ENCODE results near the gene MTM1.

DNA sequence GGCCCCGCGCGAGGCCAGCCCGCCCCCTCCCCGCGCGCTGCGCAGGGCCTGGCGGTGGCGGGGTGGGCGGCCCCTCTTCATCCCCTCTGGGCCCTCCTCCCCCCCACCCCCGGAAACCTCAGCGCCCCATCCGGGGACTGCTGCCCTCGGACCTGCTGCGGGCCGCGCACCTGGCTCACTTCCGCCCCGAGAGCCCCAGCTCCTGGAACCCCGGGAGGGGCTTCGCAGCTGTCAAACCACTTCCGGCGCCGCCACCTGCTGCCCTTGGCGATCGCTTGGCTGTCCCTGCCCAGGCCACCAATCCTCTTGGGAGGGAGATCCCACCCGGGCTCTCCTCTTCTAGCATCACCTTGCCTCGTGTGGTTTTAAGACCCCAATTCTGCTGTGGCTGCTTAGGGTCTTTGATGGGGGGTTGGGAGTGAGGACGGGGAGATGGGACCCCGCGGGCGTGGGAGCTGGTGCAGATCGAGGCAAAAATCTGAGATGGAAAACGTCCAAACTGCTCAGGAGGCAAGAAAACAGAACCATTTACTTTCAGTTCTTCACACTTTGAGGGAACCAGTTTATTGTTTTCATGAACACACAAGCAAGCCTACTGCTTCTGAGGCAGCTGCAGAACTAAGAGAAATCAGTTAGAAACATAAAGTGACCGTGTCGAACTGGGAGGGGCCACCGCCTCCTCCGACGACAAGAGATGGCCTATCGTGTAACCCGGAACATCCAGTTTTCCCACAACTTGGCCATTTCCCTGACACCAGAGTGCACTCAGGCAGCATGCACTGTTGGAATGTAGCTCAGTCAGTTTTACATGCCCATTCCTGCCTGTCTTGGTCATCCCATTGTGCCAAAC, 125.5 kb downstream of the MTM1 start:
- TF ChIP-seq RAD21 (conservative IDR thresholded peaks at IDR 0.05 in 1 of 2, IDR thresholded peaks at IDR 0.05 in 1 of 2) (no peak), RFX5 (IDR thresholded peaks at IDR 0.05) (no peak), POLR2A (IDR thresholded peaks at IDR 0.05; ENCODE audit: low read length) (no peak), JUNB (IDR thresholded peaks at IDR 0.05) (no peak), SMC3 (IDR thresholded peaks at IDR 0.05) (no peak), GATA3 (IDR thresholded peaks at IDR 0.05; ENCODE audit: borderline replicate concordance) (no peak), CBX2 (IDR thresholded peaks at IDR 0.05; ENCODE audit: borderline replicate concordance, low read depth) (no peak), RNF2 (IDR thresholded peaks at IDR 0.05; ENCODE audit: borderline replicate concordance, low read depth) (no peak), HDAC2 (IDR thresholded peaks at IDR 0.05) (no peak), EP300 (IDR thresholded peaks at IDR 0.05) (no peak), ZFP36 (IDR thresholded peaks at IDR 0.05; ENCODE audit: borderline replicate concordance, partially characterized antibody) (no peak), BHLHE40 (IDR thresholded peaks at IDR 0.05; ENCODE audit: low read depth, low read length) (no peak)
- TF ChIP-seq, protein P1, sequence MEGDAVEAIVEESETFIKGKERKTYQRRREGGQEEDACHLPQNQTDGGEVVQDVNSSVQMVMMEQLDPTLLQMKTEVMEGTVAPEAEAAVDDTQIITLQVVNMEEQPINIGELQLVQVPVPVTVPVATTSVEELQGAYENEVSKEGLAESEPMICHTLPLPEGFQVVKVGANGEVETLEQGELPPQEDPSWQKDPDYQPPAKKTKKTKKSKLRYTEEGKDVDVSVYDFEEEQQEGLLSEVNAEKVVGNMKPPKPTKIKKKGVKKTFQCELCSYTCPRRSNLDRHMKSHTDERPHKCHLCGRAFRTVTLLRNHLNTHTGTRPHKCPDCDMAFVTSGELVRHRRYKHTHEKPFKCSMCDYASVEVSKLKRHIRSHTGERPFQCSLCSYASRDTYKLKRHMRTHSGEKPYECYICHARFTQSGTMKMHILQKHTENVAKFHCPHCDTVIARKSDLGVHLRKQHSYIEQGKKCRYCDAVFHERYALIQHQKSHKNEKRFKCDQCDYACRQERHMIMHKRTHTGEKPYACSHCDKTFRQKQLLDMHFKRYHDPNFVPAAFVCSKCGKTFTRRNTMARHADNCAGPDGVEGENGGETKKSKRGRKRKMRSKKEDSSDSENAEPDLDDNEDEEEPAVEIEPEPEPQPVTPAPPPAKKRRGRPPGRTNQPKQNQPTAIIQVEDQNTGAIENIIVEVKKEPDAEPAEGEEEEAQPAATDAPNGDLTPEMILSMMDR (IDR thresholded peaks at IDR 0.05), result no peak
- TF ChIP-seq, protein P2, sequence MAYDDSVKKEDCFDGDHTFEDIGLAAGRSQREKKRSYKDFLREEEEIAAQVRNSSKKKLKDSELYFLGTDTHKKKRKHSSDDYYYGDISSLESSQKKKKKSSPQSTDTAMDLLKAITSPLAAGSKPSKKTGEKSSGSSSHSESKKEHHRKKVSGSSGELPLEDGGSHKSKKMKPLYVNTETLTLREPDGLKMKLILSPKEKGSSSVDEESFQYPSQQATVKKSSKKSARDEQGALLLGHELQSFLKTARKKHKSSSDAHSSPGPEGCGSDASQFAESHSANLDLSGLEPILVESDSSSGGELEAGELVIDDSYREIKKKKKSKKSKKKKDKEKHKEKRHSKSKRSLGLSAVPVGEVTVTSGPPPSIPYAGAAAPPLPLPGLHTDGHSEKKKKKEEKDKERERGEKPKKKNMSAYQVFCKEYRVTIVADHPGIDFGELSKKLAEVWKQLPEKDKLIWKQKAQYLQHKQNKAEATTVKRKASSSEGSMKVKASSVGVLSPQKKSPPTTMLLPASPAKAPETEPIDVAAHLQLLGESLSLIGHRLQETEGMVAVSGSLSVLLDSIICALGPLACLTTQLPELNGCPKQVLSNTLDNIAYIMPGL (CRISPR knock-in tag; IDR thresholded peaks at IDR 0.05; ENCODE audit: borderline replicate concordance), result no peak

Measured in A549 (cell line).